NCI-H82 (cell line): Measurements from ENCODE around the gene FKBP9.
A peak's percentile ranks its signal among the peaks of the same experiment; 100 is the strongest.
"Not testable (repeated sequence)": the region's sequence is repeated elsewhere in the genome, so short reads cannot be mapped to it uniquely, and the experiment has no call there.

Experiments
- DNase-seq: peaks from one replicate; lab custom pipeline; 2025; lab: John Stamatoyannopoulos, UW

FKBP9 gene

GRCh38 chr7:32957326-32958045 is at the start of gene FKBP9:
Gene FKBP9 (plus strand): TSS chr7:32957440. CDS start chr7:32957574, 134 bp downstream.
- DNase-seq: peak; percentile 91

- no peak for DNase-seq
These were observed 47.0 kb upstream of the FKBP9 start for GRCh38 chr7:32910195-32910594.

GRCh38 chr7:32914184-32914583 is 43.1 kb upstream of the FKBP9 start:
- DNase-seq: no peak

- DNase-seq: no peak
These were observed 42.2 kb upstream of the FKBP9 start for GRCh38 chr7:32915041-32915536.

- peak; percentile 71 for DNase-seq
These were observed 41.2 kb upstream of the FKBP9 start for GRCh38 chr7:32916006-32916405.

- DNase-seq: not testable (repeated sequence)
These were observed 40.2 kb upstream of the FKBP9 start for GRCh38 chr7:32916994-32917393.

- DNase-seq: no peak
These were observed 35.3 kb upstream of the FKBP9 start for GRCh38 chr7:32921896-32922295.

GRCh38 chr7:32928785-32929298 is 28.4 kb upstream of the FKBP9 start:
- no peak for DNase-seq

GRCh38 chr7:32929430-32930143 is 27.7 kb upstream of the FKBP9 start:
- no peak for DNase-seq

- no peak for DNase-seq
These were observed 26.9 kb upstream of the FKBP9 start for GRCh38 chr7:32930378-32930777.

- DNase-seq: no peak
These were observed 21.7 kb upstream of the FKBP9 start for GRCh38 chr7:32935558-32935957.

GRCh38 chr7:32936689-32937088 is 20.6 kb upstream of the FKBP9 start:
- no peak for DNase-seq

- peak; percentile 96 for DNase-seq
These were observed 19.7 kb upstream of the FKBP9 start for GRCh38 chr7:32937344-32938174.

GRCh38 chr7:32941181-32941580 is 16.1 kb upstream of the FKBP9 start:
- peak; percentile 93 for DNase-seq

GRCh38 chr7:32941681-32942414 is 15.4 kb upstream of the FKBP9 start:
- peak; percentile 53 for DNase-seq

- peak; percentile 85 for DNase-seq
These were observed 14.6 kb upstream of the FKBP9 start for GRCh38 chr7:32942415-32943251.

GRCh38 chr7:32943252-32944030 is 13.8 kb upstream of the FKBP9 start:
- DNase-seq: no peak

- no peak for DNase-seq
These were observed 9.7 kb upstream of the FKBP9 start for GRCh38 chr7:32947420-32947983.

- peak; percentile 2 for DNase-seq
These were observed 9.0 kb upstream of the FKBP9 start for GRCh38 chr7:32948202-32948601.
